ENCODE measurements around the gene ATIC.
A peak's percentile ranks its signal among the peaks of the same experiment; 100 is the strongest.
"Not testable (repeated sequence)": the region's sequence is repeated elsewhere in the genome, so short reads cannot be mapped to it uniquely, and the experiment has no call there.

The ATIC gene

GRCh38 chr2:215311625-215312396, at the start of gene ATIC:
TSS of gene ATIC (plus strand) at chr2:215312059. CDS start at chr2:215312143, 84 bp downstream.
- peak; percentile 75 for DNase-seq

GRCh38 chr2:215262303-215262702, 49.6 kb upstream of the ATIC start:
- DNase-seq: no peak

GRCh38 chr2:215262741-215263362, 49.0 kb upstream of the ATIC start:
- DNase-seq: no peak

- DNase-seq: no peak
Observed at GRCh38 chr2:215264374-215264773, 47.5 kb upstream of the ATIC start.

GRCh38 chr2:215269397-215270117, 42.3 kb upstream of the ATIC start:
- DNase-seq: peak; percentile 65

GRCh38 chr2:215270118-215270451, 41.8 kb upstream of the ATIC start:
- DNase-seq: no peak

GRCh38 chr2:215271446-215271845, 40.4 kb upstream of the ATIC start:
- no peak for DNase-seq

- DNase-seq: no peak
Observed at GRCh38 chr2:215272918-215273317, 38.9 kb upstream of the ATIC start.

GRCh38 chr2:215274829-215275228, 37.0 kb upstream of the ATIC start:
- no peak for DNase-seq

GRCh38 chr2:215275824-215276223, 36.0 kb upstream of the ATIC start:
- no peak for DNase-seq

- no peak for DNase-seq
Observed at GRCh38 chr2:215277944-215278343, 33.9 kb upstream of the ATIC start.

- no peak for DNase-seq
Observed at GRCh38 chr2:215280326-215280725, 31.5 kb upstream of the ATIC start.

- no peak for DNase-seq
Observed at GRCh38 chr2:215283221-215283620, 28.6 kb upstream of the ATIC start.

- DNase-seq: no peak
Observed at GRCh38 chr2:215286309-215286708, 25.6 kb upstream of the ATIC start.

GRCh38 chr2:215288112-215288815, 23.6 kb upstream of the ATIC start:
- no peak for DNase-seq

- DNase-seq: no peak
Observed at GRCh38 chr2:215290980-215291599, 20.8 kb upstream of the ATIC start.

- no peak for DNase-seq
Observed at GRCh38 chr2:215293879-215294278, 18.0 kb upstream of the ATIC start.

- no peak for DNase-seq
Observed at GRCh38 chr2:215299337-215299859, 12.5 kb upstream of the ATIC start.

GRCh38 chr2:215301994-215302393, 9.9 kb upstream of the ATIC start:
- DNase-seq: no peak

- DNase-seq: not testable (repeated sequence)
Observed at GRCh38 chr2:215311259-215311624, 617 bp upstream of the ATIC start.

- no peak for DNase-seq
Observed at GRCh38 chr2:215313255-215313613, 1.4 kb downstream of the ATIC start.

- DNase-seq: no peak
Observed at GRCh38 chr2:215314896-215315295, 3.0 kb downstream of the ATIC start.

- DNase-seq: no peak
Observed at GRCh38 chr2:215315301-215315700, 3.4 kb downstream of the ATIC start.
